Lower leg skin (tissue), 3 donors: ENCODE measurements around the gene COL21A1.

Experiments
- POLR2A ChIP-seq, 2 donors: fragments of 450-650 bp; IDR thresholded peaks; one replicate each; pipeline ENCODE4 v1.6.1; 2016 to 2017; ENCODE audit warnings: antibody characterized with exemption in 2 of 2, mild to moderate bottlenecking in 1 of 2, moderate library complexity in 1 of 2
- TF ChIP-seq, protein P1 (sequence below), 3 donors: fragments of 450-650 bp; IDR thresholded peaks; one replicate each; pipeline ENCODE4 v1.5.1; 2016; ENCODE audit warnings: antibody characterized with exemption in 3 of 3, mild to moderate bottlenecking in 3 of 3, moderate library complexity in 2 of 3

DNA sequence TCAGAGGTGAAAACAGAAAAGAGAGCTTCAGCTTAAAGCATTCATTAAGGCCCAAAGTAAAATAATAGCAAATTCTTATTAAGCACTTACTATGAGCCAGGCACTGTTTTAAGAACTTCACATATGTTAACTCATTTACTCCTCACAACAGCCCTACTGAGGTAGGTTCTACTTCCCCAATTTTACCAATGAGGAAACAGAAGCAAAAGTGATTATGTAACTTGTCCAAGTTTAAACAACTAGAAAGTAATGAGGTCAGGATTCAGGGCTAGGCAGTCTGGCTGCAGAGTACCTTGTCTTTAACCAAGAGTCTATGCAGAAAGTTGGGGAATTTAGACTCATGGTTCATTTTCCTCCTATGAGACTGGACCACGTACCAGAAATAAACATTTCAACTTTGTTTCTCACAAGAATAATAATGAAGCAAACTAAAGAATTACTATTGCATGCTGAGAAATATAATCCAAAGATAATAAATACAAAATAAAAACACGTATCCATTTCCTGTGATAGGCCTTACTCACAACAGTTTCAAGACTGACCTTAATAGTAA is 3.8 kb downstream of the COL21A1 start:
- no peak for TF ChIP-seq POLR2A (IDR thresholded peaks at IDR 0.05)
- TF ChIP-seq, protein P1, sequence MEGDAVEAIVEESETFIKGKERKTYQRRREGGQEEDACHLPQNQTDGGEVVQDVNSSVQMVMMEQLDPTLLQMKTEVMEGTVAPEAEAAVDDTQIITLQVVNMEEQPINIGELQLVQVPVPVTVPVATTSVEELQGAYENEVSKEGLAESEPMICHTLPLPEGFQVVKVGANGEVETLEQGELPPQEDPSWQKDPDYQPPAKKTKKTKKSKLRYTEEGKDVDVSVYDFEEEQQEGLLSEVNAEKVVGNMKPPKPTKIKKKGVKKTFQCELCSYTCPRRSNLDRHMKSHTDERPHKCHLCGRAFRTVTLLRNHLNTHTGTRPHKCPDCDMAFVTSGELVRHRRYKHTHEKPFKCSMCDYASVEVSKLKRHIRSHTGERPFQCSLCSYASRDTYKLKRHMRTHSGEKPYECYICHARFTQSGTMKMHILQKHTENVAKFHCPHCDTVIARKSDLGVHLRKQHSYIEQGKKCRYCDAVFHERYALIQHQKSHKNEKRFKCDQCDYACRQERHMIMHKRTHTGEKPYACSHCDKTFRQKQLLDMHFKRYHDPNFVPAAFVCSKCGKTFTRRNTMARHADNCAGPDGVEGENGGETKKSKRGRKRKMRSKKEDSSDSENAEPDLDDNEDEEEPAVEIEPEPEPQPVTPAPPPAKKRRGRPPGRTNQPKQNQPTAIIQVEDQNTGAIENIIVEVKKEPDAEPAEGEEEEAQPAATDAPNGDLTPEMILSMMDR (IDR thresholded peaks at IDR 0.05), result no peak
